HepG2 (cell line): Measurements from ENCODE around the gene TLR9. TPM values are rescaled to one million over a fixed set of nuclear protein-coding genes. Genes with fewer than 3 reads are reported as not detected.

ENCODE experiments used
- CAMTA2 ChIP-seq: sonication (generic); formaldehyde crosslinking; IDR thresholded peaks from 2 replicates; pipeline ENCODE4 v1.4.0; 2020; ENCODE audit warnings: mild to moderate bottlenecking, missing genetic modification reagents, borderline replicate concordance
- CBFB ChIP-seq: sonication (generic); formaldehyde crosslinking; IDR thresholded peaks from 2 replicates; pipeline ENCODE4 v1.4.0; 2020; ENCODE audit warnings: missing genetic modification reagents
- CHCHD3 ChIP-seq: sonication (generic); formaldehyde crosslinking; IDR thresholded peaks from 2 replicates; pipeline ENCODE4 v1.8.0; 2022; ENCODE audit warnings: mild to moderate bottlenecking, missing genetic modification reagents, moderate library complexity
- DNMT1 ChIP-seq: sonication (generic); formaldehyde crosslinking; IDR thresholded peaks from 2 replicates; pipeline ENCODE4 v1.5.1; 2020; ENCODE audit warnings: mild to moderate bottlenecking, missing genetic modification reagents
- ELF3 ChIP-seq: IDR thresholded peaks from 2 replicates; pipeline ENCODE4 v1.6.1; 2016; ENCODE audit warnings: missing genetic modification reagents, missing compliant biosample characterization
- FOXA1 ChIP-seq, 2 experiments: fragments of 450-650 bp in 1 of 2; sonication (generic) in 1 of 2; formaldehyde crosslinking in 1 of 2; IDR thresholded peaks; 2 replicates each; pipeline versions ENCODE4 v1.4.0 to v1.6.1; 2016 to 2020; ENCODE audit warnings: missing genetic modification reagents in 1 of 2
- FOXM1 ChIP-seq: sonication (generic); formaldehyde crosslinking; IDR thresholded peaks from 2 replicates; pipeline ENCODE4 v1.5.0; 2020; ENCODE audit warnings: missing genetic modification reagents
- IRF2 ChIP-seq: IDR thresholded peaks from 2 replicates; pipeline ENCODE4 v1.6.1; 2018; ENCODE audit warnings: missing genetic modification reagents, missing compliant biosample characterization
- KDM3A ChIP-seq: IDR thresholded peaks from 2 replicates; pipeline ENCODE4 v1.6.1; 2018; ENCODE audit warnings: low read depth, missing compliant biosample characterization
- MYC ChIP-seq: sonication (generic); formaldehyde crosslinking; IDR thresholded peaks from 2 replicates; pipeline ENCODE4 v1.9.0; 2021; ENCODE audit warnings: missing genetic modification reagents, borderline replicate concordance
- NFKB2 ChIP-seq: sonication (generic); formaldehyde crosslinking; IDR thresholded peaks from 2 replicates; pipeline ENCODE4 v1.4.0; 2020; ENCODE audit warnings: missing genetic modification reagents, borderline replicate concordance
- ONECUT2 ChIP-seq: sonication (generic); formaldehyde crosslinking; IDR thresholded peaks from 2 replicates; pipeline ENCODE4 v1.4.0; 2020; ENCODE audit warnings: missing genetic modification reagents
- POLR2AphosphoS2 ChIP-seq: IDR thresholded peaks from 2 replicates; pipeline ENCODE4 v1.6.1; 2011; ENCODE audit warnings: low read depth, low read length, improper control_type of control experiment
- RBFOX2 ChIP-seq: fragments of 200-400 bp; formaldehyde crosslinking; IDR thresholded peaks from 2 replicates; pipeline ENCODE4 v1.6.1; 2017; ENCODE audit warnings: low read depth, mild to moderate bottlenecking, low read length
- STAG1 ChIP-seq: sonication (generic); formaldehyde crosslinking; IDR thresholded peaks from 2 replicates; pipeline ENCODE4 v1.4.0; 2020; ENCODE audit warnings: missing genetic modification reagents
- THAP11 ChIP-seq: IDR thresholded peaks from 2 replicates; pipeline ENCODE4 v1.6.1; 2016; ENCODE audit warnings: missing biosample characterization, missing genetic modification reagents
- XBP1 ChIP-seq: sonication (generic); formaldehyde crosslinking; IDR thresholded peaks from 2 replicates; pipeline ENCODE4 v1.5.0; 2020; ENCODE audit warnings: missing genetic modification reagents
- YY1 ChIP-seq: IDR thresholded peaks from 2 replicates; pipeline ENCODE4 v1.6.1; 2011; ENCODE audit warnings: low read length, low read depth, moderate library complexity, mild to moderate bottlenecking; ENCODE audit not compliant: insufficient read depth, insufficient replicate concordance
- ZMYM4 ChIP-seq: sonication (generic); formaldehyde crosslinking; IDR thresholded peaks from 2 replicates; pipeline ENCODE4 v1.8.1; 2023; ENCODE audit warnings: mild to moderate bottlenecking, missing genetic modification reagents
- ZNF180 ChIP-seq: sonication (generic); formaldehyde crosslinking; IDR thresholded peaks from 2 replicates; pipeline ENCODE4 v1.4.0; 2020; ENCODE audit warnings: low read depth, missing genetic modification reagents, borderline replicate concordance
- ZNF333 ChIP-seq: sonication (generic); formaldehyde crosslinking; IDR thresholded peaks from 2 replicates; pipeline ENCODE4 v1.4.0; 2020; ENCODE audit warnings: mild to moderate bottlenecking, missing genetic modification reagents, borderline replicate concordance
- ZNF383 ChIP-seq: sonication (generic); formaldehyde crosslinking; IDR thresholded peaks from 2 replicates; pipeline ENCODE4 v1.4.0; 2020; ENCODE audit warnings: missing genetic modification reagents, mild to moderate bottlenecking, borderline replicate concordance
- ZNF558 ChIP-seq: sonication (generic); formaldehyde crosslinking; IDR thresholded peaks from 2 replicates; pipeline ENCODE4 v1.9.0; 2022; ENCODE audit warnings: mild to moderate bottlenecking, missing genetic modification reagents, borderline replicate concordance
- ZNF598 ChIP-seq: sonication (generic); formaldehyde crosslinking; IDR thresholded peaks from 2 replicates; pipeline ENCODE4 v1.5.1; 2020; ENCODE audit warnings: mild to moderate bottlenecking, missing genetic modification reagents, borderline replicate concordance
- ZNF713 ChIP-seq: sonication (generic); formaldehyde crosslinking; IDR thresholded peaks from 2 replicates; pipeline ENCODE4 v1.4.0; 2020; ENCODE audit warnings: mild to moderate bottlenecking, missing genetic modification reagents
- ZNF746 ChIP-seq: sonication (generic); formaldehyde crosslinking; IDR thresholded peaks from 2 replicates; pipeline ENCODE4 v1.8.0; 2022; ENCODE audit warnings: mild to moderate bottlenecking, missing genetic modification reagents
- ZNF781 ChIP-seq: sonication (generic); formaldehyde crosslinking; IDR thresholded peaks from 2 replicates; pipeline ENCODE4 v1.5.1; 2020; ENCODE audit warnings: borderline replicate concordance, mild to moderate bottlenecking, missing genetic modification reagents; ENCODE audit errors: not compliant biosample characterization
- ZNF816 ChIP-seq: sonication (generic); formaldehyde crosslinking; IDR thresholded peaks from 2 replicates; pipeline ENCODE4 v1.8.0; 2022; ENCODE audit warnings: missing genetic modification reagents, mild to moderate bottlenecking, borderline replicate concordance
- ZSCAN25 ChIP-seq: sonication (generic); formaldehyde crosslinking; IDR thresholded peaks from 2 replicates; pipeline ENCODE4 v1.8.0; 2022; ENCODE audit warnings: mild to moderate bottlenecking, missing genetic modification reagents
- polyA plus RNA-seq, 8 experiments: library from polyadenylated mRNA; depleted of rRNA in 3 of 8; stranded (reverse) in 7 of 8; unstranded in 1 of 8; fragments of >200 nt; fragmentation: Illumina TruSeq in 4 of 8; extraction: Trizol in 4 of 8; gene quantifications; 2 replicates each; pipeline versions ENCODE4 v1.2.1 to v1.2.3, GENCODE V29; 2011 to 2016; ENCODE audit warnings: low read depth in 4 of 8, missing spikeins in 1 of 8, mixed read lengths in 1 of 8; ENCODE audit not compliant: insufficient read depth in 1 of 8
- total RNA-seq, 5 experiments: library from RNA; depleted of rRNA; stranded (reverse); fragments of >200 nt; fragmentation: Illumina TruSeq; extraction: Trizol; gene quantifications; 2 replicates each; pipeline ENCODE4 v1.2.3, GENCODE V29; 2016; ENCODE audit warnings: low read depth in 1 of 5
- TF ChIP-seq, protein P1 (sequence below), 2 experiments: fragments of 450-650 bp in 1 of 2; sonication (generic) in 1 of 2; formaldehyde crosslinking; IDR thresholded peaks; 2 replicates each; pipeline versions ENCODE4 v1.5.0 to v1.8.0; 2020 to 2022; ENCODE audit warnings: mild to moderate bottlenecking in 1 of 2, missing genetic modification reagents in 1 of 2

Gene TLR9
- total and polyA plus RNA-seq, 2 of the 13 experiments (the other 11 are each of a cell fraction or from before 2014, with no cell fraction given), result not detected

DNA sequence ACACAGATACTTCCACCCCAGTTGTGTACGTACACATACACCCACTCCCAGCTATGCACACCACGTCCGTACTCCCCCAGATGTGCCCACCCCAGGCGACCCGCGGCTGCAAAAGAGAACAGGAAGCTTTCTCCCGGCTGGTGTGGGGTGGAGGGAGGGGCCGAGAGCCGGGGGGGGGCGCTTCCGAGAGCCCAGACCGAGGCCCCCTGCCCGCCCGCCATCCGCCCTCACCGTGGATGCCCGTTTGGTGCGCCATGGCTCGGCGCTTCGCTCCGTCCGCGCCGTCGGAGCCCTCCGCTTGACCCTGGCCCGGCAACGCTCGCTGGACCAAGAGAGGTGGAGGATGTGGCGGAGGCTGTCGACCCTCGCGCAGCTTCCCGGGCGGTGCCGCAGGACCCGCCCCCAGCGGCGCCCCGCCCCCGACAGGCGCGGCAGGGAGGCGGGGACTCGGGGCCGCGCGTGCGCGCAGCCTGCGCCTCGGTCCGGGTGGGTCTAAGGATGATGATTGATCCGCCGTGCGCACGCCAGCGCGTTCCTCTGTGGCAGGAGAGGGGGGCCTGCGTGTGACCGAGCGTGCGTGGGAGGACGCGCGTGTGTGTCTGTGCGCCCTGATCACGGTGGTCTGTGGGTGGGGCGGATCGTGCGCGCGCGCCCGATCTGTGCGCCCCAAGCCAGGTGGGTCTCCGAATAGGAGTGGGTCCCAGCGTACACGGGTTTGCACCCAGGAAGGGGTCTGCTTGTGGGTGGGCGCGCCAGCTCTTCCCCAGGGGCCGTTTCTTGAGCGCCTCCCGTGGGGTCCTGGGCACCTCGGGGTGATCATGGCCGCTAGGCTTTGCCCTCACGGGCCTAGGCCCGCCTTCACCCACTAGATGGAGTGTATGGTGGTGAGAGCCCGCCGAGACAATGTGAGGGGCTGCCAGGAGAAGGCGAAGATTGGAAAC, 13.6 kb upstream of the TLR9 start, which contains the start of gene TWF2 (continued):
- TF ChIP-seq, protein P1, sequence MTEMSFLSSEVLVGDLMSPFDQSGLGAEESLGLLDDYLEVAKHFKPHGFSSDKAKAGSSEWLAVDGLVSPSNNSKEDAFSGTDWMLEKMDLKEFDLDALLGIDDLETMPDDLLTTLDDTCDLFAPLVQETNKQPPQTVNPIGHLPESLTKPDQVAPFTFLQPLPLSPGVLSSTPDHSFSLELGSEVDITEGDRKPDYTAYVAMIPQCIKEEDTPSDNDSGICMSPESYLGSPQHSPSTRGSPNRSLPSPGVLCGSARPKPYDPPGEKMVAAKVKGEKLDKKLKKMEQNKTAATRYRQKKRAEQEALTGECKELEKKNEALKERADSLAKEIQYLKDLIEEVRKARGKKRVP (CRISPR knock-in tag; IDR thresholded peaks at IDR 0.05), result 0 out of 4 replicates have a peak, but pooled peaks of 1 of the 2 experiments have one; percentile 7
- TF ChIP-seq XBP1 (CRISPR knock-in tag) (no peak), CAMTA2 (no peak; the same call in 1 of the 2 replicates), KDM3A (CRISPR knock-in tag) (0 out of 2 replicates have a peak, but pooled peaks have one; percentile 14), ZSCAN25 (CRISPR knock-in tag) (0 out of 2 replicates have a peak, but pooled peaks have one; percentile 55), THAP11 (CRISPR knock-in tag) (peak; percentile 62; the same call in 1 of the 2 replicates), ELF3 (CRISPR knock-in tag) (peak; percentile 23; the same call in 1 of the 2 replicates), MYC (CRISPR knock-in tag) (peak; percentile 71), ZNF713 (CRISPR knock-in tag) (no peak; the same call in 1 of the 2 replicates), NFKB2 (peak; percentile 79; the same call in 1 of the 2 replicates), ZNF598 (peak; percentile 51; the same call in 1 of the 2 replicates), STAG1 (peak; percentile 13), ZNF816 (CRISPR knock-in tag) (peak; percentile 15; the same call in 1 of the 2 replicates), RBFOX2 (peak; percentile 96), FOXA1 (IDR thresholded peaks at IDR 0.05) (no peak), FOXA1 (CRISPR knock-in tag; IDR thresholded peaks at IDR 0.05) (peak; percentile 19; the same call in 1 of the 2 replicates), YY1 (peak; percentile 80), CHCHD3 (CRISPR knock-in tag) (no peak), DNMT1 (CRISPR knock-in tag) (peak; percentile 72; the same call in 1 of the 2 replicates), ONECUT2 (CRISPR knock-in tag) (peak; percentile 60; the same call in 1 of the 2 replicates), IRF2 (CRISPR knock-in tag) (0 out of 2 replicates have a peak, but pooled peaks have one; percentile 3), ZNF180 (CRISPR knock-in tag) (no peak), FOXM1 (CRISPR knock-in tag) (peak; percentile 43; the same call in 1 of the 2 replicates), ZNF558 (peak; percentile 73; the same call in 1 of the 2 replicates), ZMYM4 (CRISPR knock-in tag) (0 out of 2 replicates have a peak, but pooled peaks have one; percentile 38), CBFB (CRISPR knock-in tag) (peak; percentile 76; the same call in 1 of the 2 replicates), POLR2AphosphoS2 (no peak), ZNF383 (CRISPR knock-in tag) (no peak), ZNF746 (CRISPR knock-in tag) (0 out of 2 replicates have a peak, but pooled peaks have one; percentile 19), ZNF781 (CRISPR knock-in tag) (peak; percentile 9), ZNF333 (CRISPR knock-in tag) (peak; percentile 1; the same call in 1 of the 2 replicates)
